ENCODE data around the gene USP10.

- no peak for TF ChIP-seq MAX (IDR thresholded peaks at IDR 0.05)
- TF ChIP-seq RAD21 (IDR thresholded peaks at IDR 0.05), result no peak
- TF ChIP-seq CTCF (IDR thresholded peaks at IDR 0.05; ENCODE audit: low read depth, low read length, missing input control), result no peak
- TF ChIP-seq YY1 (IDR thresholded peaks at IDR 0.05), result no peak
- no peak for TF ChIP-seq EGR1 (IDR thresholded peaks at IDR 0.05; ENCODE audit: low read depth in 2 of 2)
- TF ChIP-seq REST (IDR thresholded peaks at IDR 0.05), result no peak
These were observed 91.7 kb downstream of the USP10 start for GRCh38 chr16:84791501-84791900.

Measured in liver (tissue), 3 donors.